GM20000 (cell line): ENCODE measurements around the gene TMTC3.

Experiments used
- DNase-seq: peaks from one replicate; pipeline ENCODE4 v3.0.0; 2012; ENCODE audit warnings: low spot score
- CTCF ChIP-seq: IDR thresholded peaks from 2 replicates; pipeline ENCODE4 v1.5.1; 2012; ENCODE audit warnings: mild to moderate bottlenecking, control low read depth; ENCODE audit errors: extremely low read depth, missing control alignments

Gene TMTC3

GRCh38 chr12:88141774-88142609 is at the start of gene TMTC3, which contains the start of gene CEP290:
Gene TMTC3, plus strand, starts transcription at chr12:88142307. Its CDS starts 6,009 bp downstream, at chr12:88148316.
Gene CEP290, minus strand, starts transcription at chr12:88142088. Its CDS starts 781 bp downstream, at chr12:88141307.
- no peak for TF ChIP-seq CTCF
- DNase-seq, result peak; percentile 87

DNA sequence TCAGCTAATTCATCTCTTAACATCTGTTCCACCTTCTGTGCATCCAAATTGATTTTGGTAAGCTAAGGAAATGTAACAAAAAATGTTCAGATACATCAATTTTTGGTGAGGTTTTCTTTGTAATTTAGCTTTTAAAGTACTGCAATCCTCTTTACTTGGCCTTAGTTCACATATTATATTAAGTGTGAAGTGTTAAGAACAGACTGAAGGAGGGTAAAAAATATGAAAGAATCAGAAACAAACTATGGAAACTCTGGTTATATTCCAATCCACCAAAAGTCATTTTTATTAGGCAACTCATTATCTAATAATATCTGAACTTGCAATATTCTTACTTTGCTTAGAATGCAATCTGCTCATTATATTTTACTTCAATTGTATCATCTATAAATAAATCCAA is 49.3 kb upstream of the TMTC3 start:
- DNase-seq, result no peak
- no peak for TF ChIP-seq CTCF

GRCh38 chr12:88093573-88093972 is 48.5 kb upstream of the TMTC3 start:
- DNase-seq, result no peak
- TF ChIP-seq CTCF, result no peak

DNA sequence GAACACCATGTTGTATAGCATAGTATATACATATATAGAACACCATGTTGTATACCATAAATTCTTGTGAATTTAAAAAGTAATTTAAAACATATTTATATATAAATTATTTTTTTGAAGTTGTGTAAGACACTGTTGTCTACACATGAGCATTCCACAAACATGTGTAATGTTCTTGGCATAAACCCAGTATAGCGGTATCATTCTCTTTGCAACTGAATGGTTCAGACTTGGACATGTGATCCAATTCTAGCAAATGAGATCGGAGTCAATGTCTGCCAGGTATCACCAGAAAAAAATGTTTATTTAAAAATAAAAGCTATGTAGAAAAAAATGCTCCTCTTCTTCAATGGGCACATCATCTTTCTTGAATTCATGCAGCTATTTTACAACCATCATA is 34.1 kb upstream of the TMTC3 start:
- no peak for TF ChIP-seq CTCF
- DNase-seq, result no peak

DNA sequence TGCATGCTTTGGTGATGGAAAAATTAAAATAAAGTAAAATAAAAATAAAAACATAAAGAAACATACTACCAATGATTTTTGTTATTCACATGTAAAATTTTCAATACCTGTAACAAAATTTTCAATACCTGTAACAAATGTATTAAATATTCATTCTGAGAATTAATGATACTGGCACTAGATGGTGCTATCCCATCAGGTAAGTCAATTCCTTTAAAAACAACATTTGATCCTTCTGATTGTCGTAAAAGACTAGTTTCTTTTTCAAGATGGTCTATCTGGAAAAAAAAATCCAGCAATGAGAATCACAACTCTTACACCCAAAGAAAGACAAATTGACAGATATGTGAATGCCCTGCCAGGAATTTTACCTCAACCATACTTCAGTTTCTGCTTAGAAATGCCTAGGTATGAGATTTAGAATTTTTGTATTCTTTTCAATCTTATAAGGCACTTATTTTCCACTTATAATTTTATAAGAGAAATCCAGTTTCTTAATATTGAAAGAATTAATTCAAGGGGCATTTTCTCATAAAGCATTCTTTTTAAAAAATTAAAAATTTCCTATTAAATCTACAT is 30.9 kb upstream of the TMTC3 start:
- no peak for TF ChIP-seq CTCF
- DNase-seq, result peak; percentile 21

DNA sequence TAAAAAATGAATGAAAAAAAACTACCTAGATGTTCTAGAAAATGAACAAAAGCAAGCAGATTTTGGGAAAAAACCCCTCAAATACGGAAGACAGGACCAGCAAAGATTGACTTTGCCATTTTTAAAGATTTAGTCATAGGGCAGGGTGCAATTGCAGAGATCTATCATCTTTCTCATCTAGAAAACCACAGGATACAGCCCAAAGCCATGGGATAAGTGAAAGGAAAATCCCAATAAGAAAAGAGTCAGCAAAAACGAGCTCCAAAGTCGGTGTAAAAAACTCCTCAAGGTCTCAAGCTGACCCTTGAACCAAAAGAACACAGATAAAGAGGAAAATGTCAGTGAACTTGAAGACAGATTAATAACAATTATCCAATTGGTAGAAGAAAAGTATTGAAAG is 28.2 kb upstream of the TMTC3 start:
- no peak for DNase-seq
- no peak for TF ChIP-seq CTCF

DNA sequence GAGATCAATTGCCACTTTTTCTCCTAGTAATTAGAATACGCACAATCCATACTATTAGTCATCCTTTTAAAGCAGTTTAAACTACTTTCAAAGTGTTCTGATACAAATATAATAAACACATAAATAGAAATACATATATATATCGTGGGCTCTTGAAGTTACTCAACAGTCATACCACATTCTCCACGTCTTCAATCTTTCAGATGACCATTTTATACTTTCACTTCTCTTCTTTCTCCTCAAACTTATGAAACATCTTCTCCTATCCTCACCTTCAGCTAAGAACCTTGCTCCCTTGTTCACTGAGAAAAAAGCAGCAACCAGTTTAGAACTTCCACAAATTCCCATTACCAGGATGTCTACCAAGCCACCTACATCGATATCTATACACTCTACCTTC is 19.4 kb upstream of the TMTC3 start:
- TF ChIP-seq CTCF, result no peak
- no peak for DNase-seq
